GM18951 (cell line): ENCODE data around the gene HEMK1.

Experiments used
- POLR2A ChIP-seq: IDR thresholded peaks from 4 replicates; pipeline ENCODE4 v1.6.1; 2011; ENCODE audit warnings: mild to moderate bottlenecking; ENCODE audit not compliant: insufficient read length, insufficient read depth; ENCODE audit errors: extremely low read depth
- in situ Hi-C: fragments of 300-500 bp; cut with MboI; formaldehyde crosslinking; loops from one replicate; pipeline ENCODE4 v1.12.0; 2022; ENCODE audit warnings: low sequenced_read_pairs, mixed read lengths, inconsistent platforms; ENCODE audit not compliant: unreplicated experiment

The HEMK1 gene

DNA sequence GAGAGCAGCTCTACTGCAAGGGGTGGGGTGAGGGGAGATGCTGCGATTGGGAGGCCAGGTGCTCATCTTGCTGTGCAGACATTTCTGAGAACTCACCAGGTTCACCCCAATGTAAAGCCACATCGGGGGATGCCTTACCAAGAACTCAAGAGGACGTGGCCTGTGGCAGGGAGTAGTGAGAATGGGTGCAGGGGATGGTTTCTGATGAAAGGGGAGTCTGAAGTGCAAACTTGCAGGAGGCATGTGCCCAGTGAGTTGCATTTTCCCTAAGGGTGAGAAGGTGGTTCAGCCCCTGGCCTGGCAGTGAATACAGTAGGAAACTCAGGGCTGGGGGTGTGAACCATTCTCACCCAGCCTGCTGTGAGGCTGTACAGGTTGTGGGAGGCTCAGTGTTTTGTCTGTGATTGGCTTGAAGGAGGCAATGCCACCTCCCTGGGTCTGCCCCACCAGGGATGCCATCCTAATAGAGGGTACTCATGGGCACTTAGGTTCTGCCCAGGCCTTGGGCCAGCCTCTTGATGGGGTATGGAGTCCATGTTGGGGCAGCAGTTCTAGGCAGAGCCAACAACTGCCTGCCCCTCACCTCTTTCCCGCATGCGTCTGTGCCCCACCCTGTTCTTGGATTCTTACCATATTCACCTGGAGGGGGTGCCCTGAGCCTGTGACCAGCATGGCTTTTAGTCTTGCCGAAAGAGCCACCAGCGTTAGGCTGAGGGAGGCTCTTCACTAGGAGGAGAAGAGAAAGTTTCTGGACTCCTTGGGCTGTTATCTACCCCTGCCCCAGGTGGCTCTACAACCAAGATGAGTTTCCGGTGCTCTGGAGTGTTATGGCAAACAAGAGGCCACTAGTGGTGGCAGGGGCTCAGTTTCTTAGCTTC is 4.5 kb downstream of the HEMK1 start:
- in situ Hi-C loops = loop anchor here (5.0 kb wide), 1 partner anchor 38 kb away; the partner anchor contains the start of gene CISH
- TF ChIP-seq POLR2A = no peak

DNA sequence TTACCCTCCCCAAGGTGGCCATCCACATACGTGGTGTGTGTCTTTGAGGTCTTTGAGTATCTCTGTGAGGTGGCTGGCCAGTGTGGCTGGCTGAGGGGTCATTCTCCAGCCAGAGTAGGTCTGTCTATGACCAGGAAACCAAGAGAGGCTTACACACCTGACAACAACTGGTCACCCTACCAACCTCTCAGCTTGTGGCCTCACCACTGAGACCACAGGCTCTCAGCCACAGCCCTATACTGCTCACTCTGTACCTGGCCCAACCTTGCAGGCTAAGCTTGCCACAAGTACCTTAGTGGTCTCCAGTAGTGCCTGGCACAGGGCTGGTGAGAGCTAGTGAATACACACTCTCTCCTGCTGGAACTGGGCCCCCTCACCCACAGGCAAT is 5.1 kb downstream of the HEMK1 start:
- in situ Hi-C loops = loop anchor here (5.0 kb wide), 1 partner anchor 38 kb away; the partner anchor contains the start of gene CISH

DNA sequence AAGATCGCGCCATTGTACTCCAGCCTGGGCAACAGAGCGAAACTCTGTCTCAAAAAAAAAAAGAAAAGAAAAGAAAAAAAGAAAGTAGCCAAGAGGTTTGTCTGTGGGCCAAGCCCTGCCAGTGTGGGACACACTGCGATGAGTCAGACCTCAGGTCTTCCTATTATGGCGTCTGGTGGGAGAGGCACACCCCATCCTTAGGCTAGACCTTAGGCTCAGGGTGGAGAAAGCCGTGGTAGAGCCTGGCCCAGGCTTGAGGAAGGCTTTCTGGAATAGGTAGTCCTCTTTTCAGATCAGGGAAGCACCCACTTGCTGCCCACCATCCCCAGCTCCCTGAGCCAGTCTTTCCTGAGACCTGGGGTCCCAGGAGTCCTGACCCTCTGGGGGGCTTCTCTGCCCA is 6.0 kb downstream of the HEMK1 start:
- no peak for TF ChIP-seq POLR2A
- in situ Hi-C loops = no loop called here

More for the DNA sequence above, 5.1 kb downstream of the HEMK1 start:
- TF ChIP-seq POLR2A = no peak

DNA sequence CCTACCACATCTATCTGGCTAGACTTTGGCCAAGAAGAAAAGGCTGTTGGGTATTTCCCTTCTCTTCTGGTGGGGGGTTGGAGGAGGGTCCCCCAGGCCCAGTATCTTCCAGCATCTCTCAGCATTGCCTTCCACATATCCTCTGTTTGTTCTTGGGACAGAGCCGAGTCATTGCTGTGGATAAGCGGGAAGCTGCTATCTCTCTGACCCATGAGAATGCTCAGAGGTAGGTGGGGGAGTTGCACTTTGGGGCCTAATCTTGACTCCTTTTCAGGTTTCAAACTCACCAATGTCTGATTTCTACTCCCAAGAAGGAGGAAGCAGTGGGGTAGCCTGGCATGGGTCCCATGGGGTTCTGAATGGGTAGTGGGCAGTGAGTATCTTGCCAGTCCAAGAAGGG is 8.0 kb downstream of the HEMK1 start:
- TF ChIP-seq POLR2A = no peak
- in situ Hi-C loops = no loop called here

DNA sequence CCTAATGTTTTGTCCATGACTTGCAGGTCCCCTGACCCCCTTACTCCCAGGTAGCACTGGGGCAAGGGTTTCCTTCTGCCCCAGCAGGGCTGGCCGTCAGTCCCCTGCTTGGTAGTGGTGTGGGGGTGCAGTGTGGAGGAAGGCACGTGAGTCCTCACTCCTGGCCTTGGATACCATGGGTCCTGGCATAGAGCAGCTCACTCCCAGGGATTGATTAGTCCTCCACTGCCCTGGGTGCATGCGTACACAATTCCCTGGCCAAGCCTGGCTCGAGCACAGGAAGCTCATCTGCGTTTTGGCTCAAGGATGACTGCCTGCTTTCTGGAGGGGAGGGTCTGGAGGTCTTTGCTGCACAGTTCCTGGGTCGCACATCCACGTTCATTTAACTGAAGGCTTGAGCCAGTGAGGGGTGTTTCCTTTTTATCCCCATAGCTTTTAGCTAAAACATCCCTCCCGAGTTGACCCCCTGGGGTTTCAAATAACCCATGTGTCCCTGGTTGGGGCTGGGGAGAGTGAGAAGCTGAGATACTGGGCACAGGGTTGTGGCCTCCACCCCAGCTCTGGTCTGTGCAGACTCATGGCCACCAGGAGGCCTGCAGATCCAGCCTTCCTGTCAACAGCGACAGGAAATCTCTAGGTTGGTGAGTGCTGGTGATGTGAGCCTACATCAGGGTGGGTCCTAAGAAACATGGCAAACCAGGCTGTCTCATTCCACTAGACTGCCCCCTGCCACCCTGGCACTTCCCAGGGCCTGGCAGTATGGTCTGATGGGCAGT is 11.5 kb downstream of the HEMK1 start:
- no peak for TF ChIP-seq POLR2A
- in situ Hi-C loops = no loop called here

DNA sequence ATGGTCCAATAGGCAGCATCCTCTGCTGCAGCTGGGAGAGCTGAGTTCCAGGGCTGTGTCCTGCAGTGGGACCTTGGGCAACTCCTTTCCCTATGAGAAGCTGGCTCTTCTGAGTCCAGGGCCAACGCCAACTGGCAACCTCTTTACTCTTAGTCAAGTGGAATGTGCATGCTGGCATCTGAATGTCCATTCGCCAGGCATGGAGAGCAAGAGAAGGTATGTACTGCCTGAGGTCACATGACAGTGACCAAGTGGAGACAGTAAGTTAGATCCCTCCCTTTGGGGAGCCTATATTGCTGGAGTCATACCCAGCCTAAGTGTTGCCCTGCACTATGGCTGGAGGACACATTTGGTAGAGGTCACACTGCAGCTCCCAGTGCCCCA is 12.1 kb downstream of the HEMK1 start:
- in situ Hi-C loops = no loop called here
- TF ChIP-seq POLR2A = no peak

DNA sequence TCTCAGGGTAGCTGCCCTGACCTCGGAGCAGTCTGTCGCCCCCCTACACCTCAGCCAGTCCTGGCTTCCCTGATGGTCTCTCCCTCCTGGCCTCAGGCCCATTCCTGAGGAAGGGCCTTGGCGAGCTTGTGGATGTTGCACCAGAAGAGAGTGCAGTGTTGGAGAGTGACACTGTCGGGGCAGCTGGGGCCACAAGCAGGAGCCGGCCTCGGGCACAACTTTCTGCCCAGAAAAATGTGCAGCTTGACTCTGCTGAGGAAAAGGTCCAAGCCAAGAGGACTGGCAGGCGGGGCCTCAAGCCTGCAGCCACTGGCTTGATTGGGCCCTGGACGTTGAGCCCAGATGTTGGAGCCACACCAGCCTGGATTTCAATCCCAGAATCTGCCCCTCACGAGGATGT is 12.8 kb downstream of the HEMK1 start:
- TF ChIP-seq POLR2A = no peak
- in situ Hi-C loops = no loop called here

DNA sequence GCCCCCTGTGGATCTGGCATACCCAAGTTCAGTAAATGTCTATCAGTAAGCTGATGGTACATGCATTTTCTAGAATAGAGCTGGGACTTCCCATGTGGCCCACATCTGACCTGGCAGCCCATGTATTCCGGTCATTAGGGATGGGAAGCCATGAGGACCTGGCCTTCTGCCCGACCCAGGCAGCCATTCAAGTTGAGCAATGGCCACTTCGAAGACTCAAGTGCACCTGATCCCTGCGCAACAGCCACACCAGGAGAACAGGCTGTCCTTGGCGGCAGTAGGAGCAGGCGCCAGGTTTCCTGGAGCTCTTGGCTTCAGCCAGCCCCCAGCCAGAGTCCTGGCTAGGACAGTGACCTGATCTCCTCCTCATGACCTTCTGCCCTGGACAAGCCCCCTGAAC is 14.6 kb downstream of the HEMK1 start:
- TF ChIP-seq POLR2A = no peak
- in situ Hi-C loops = no loop called here

DNA sequence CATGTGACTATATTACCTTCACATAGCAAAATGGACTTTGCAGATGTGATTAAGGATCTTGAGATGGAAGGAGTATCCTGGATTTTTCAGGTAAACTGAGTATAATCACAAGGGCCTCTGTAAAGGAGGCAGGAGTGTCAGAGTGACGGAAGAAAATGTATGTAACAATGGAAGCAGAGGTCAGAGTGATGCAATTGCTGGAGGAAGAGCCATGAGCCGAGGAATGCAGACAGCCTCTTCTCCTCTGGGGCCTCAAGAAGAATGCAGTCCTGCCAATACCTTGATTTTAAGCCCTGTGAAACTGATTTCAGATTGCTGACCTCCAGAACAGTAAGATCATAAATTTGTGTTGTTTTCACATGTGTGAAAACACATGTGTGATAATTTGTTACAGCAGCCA is 15.1 kb downstream of the HEMK1 start:
- in situ Hi-C loops = no loop called here
- TF ChIP-seq POLR2A = no peak

DNA sequence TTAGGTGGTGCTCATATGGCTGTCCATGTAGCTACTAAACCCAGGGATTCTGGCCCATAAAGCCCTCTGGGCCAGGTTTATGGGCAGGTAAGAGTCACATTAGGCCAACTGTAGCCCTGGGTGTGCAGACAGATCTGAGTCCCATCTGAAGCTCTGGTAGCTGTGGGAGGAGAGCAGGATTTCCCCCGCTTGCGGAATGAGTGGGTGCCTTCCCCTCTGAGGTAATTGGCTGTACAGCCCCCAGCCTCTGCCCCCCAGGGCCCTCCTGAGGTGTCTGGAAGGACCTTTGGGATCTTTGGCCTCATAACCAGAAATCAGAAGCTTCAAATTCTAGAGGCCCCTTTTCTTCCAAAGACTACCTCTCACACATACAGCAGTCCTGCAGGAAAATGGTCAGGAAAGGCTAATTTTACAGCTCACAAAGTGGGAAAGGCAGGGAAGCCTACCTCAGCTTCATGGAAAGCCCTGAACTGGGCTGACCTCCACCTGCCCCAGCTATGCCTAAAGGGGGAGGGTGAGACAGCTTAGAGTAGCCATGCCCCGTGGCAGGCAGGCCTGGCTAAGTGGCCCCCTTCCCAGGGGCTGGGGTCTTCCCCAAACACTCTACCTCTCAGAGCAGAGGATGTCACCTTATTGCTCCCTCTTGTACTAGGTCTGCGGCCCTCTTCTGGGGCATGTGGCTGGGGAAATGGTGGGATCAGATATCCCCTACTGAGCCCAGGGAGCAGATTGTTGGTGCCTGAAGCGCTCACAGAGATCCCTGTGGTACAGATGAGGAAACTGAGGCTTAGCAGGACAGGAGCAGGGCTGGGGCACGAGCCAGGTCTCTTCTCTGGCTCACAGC is 16.8 kb downstream of the HEMK1 start:
- TF ChIP-seq POLR2A = no peak
- in situ Hi-C loops = no loop called here

DNA sequence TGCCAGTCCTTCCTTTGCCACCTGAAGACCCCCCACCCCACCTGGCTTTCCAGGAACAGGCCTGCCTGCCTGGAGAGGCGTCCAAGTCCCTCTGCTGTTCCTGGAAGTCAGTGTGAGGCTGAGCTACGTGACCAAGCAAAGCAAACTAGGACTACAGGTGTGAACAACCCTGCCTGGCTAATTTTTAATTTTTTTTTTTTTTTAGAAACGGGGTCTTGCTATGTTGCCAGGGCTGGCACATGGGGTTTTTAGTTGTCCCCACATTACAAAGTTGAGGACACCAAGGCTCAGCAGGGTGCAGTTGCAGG is 17.4 kb downstream of the HEMK1 start:
- in situ Hi-C loops = no loop called here
- no peak for TF ChIP-seq POLR2A

DNA sequence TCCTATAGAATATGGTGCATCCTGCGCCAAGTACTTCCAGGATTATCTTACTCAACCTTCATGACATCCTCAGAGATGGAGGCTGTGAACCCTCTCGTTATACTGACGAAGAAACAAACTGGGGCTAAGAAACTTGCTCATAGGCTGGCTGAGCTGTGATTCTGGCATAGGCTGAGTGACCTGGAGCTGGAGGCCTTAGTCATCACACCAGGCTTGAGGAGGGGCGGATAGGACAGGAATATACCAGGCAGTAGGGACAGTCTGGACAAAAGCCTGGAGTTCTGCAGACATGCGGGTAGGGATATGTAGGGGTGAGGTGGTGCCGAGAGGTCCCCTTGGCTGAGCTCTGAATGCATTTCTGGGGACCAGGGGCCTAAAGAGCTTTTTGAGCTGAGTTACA is 18.1 kb downstream of the HEMK1 start:
- no peak for TF ChIP-seq POLR2A
- in situ Hi-C loops = no loop called here
